Suprapubic skin (tissue), 4 donors: ENCODE measurements around the gene C1QTNF4. TPM values are rescaled to one million over a fixed set of nuclear protein-coding genes. Genes with fewer than 3 reads are reported as not detected.

Experiments
- DNase-seq, 2 donors: peaks; one replicate each; pipeline ENCODE4 v3.0.0-alpha.2; 2019; ENCODE audit warnings: low spot score in 2 of 2
- H3K27ac ChIP-seq: fragments of 200-600 bp; sonication (generic); one replicate; pipeline ENCODE4 v1.5.1; 2019
- H3K27me3 ChIP-seq: fragments of 200-600 bp; sonication (generic); one replicate; pipeline ENCODE4 v1.5.1; 2019
- H3K36me3 ChIP-seq: fragments of 200-600 bp; sonication (generic); one replicate; pipeline ENCODE4 v1.5.1; 2019
- H3K4me1 ChIP-seq: fragments of 200-600 bp; sonication (generic); one replicate; pipeline ENCODE4 v1.5.1; 2019
- H3K4me3 ChIP-seq: fragments of 200-600 bp; sonication (generic); one replicate; pipeline ENCODE4 v1.5.1; 2019; ENCODE audit warnings: mild to moderate bottlenecking
- H3K9me3 ChIP-seq: fragments of 200-600 bp; sonication (generic); one replicate; pipeline ENCODE4 v1.5.1; 2019
- EP300 ChIP-seq: sonication (generic); formaldehyde crosslinking; IDR thresholded peaks from one replicate; pipeline ENCODE4 v1.6.1; 2017; ENCODE audit warnings: antibody characterized with exemption
- POLR2A ChIP-seq, 2 donors: fragments of 450-650 bp; IDR thresholded peaks; one replicate each; pipeline ENCODE4 v1.6.1; 2017; ENCODE audit warnings: antibody characterized with exemption in 2 of 2, mild to moderate bottlenecking in 2 of 2, moderate library complexity in 2 of 2
- POLR2AphosphoS5 ChIP-seq, 3 donors: sonication (generic); formaldehyde crosslinking; IDR thresholded peaks; one replicate each; pipeline ENCODE4 v1.6.1; 2017; ENCODE audit warnings: antibody characterized with exemption in 3 of 3
- WGBS: methylation state at CpG from one replicate; pipeline ENCODE4 v1.1.5; 2018; 5-methylcytosine and 5-hydroxymethylcytosine counted together
- total RNA-seq, 4 donors: library from RNA; depleted of rRNA; stranded (reverse); fragments of >200 nt; gene quantifications; one replicate each; pipeline ENCODE4 v1.1.0, GENCODE V29; 2016
- TF ChIP-seq, protein P1 (sequence below), 2 donors: fragments of 200-600 bp in 1 of 2; fragments of 450-650 bp in 1 of 2; sonication (generic) in 1 of 2; IDR thresholded peaks; one replicate each; pipeline ENCODE4 v1.5.1; 2016 to 2019; ENCODE audit warnings: antibody characterized with exemption in 2 of 2, mild to moderate bottlenecking in 1 of 2, moderate library complexity in 1 of 2

Gene C1QTNF4
- total RNA-seq, 4 donors from 2014 or later = 0.76 to 1.9 (median 1.4) TPM

DNA sequence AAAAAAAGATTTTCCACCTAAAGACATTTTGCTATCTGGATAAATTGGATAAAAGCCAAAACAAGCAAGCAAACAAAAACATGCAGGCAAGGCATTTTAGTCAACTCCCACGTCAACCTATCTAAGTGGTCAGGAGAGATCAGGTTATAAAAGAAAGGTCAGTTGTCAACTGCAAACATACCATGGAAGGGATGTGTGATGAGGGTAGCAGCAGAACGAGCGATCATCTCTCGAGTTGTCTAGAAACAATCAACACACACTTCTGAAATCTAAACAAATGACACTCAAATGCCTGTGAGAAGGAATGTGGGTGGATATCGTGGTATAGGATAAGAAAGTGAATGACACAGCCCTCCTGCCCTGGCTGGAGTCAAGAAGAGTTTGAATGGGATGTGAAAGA is 37.3 kb upstream of the C1QTNF4 start:
- TF ChIP-seq, protein P1, sequence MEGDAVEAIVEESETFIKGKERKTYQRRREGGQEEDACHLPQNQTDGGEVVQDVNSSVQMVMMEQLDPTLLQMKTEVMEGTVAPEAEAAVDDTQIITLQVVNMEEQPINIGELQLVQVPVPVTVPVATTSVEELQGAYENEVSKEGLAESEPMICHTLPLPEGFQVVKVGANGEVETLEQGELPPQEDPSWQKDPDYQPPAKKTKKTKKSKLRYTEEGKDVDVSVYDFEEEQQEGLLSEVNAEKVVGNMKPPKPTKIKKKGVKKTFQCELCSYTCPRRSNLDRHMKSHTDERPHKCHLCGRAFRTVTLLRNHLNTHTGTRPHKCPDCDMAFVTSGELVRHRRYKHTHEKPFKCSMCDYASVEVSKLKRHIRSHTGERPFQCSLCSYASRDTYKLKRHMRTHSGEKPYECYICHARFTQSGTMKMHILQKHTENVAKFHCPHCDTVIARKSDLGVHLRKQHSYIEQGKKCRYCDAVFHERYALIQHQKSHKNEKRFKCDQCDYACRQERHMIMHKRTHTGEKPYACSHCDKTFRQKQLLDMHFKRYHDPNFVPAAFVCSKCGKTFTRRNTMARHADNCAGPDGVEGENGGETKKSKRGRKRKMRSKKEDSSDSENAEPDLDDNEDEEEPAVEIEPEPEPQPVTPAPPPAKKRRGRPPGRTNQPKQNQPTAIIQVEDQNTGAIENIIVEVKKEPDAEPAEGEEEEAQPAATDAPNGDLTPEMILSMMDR (IDR thresholded peaks at IDR 0.05) = no peak
- TF ChIP-seq EP300 = no peak
- TF ChIP-seq POLR2A (IDR thresholded peaks at IDR 0.05) = no peak
- TF ChIP-seq POLR2AphosphoS5 (IDR thresholded peaks at IDR 0.05) = no peak
- DNase-seq = no peak
- Histone ChIP-seq H3K4me3 (no peak overlapping the region), H3K27me3 (no peaks in the 10 kb centered on the region), H3K36me3 (peaks cover 95% of the 10 kb centered on the region), H3K9me3 (no peaks in the 10 kb centered on the region), H3K27ac (no peak overlapping the region), H3K4me1 (no peaks in the 10 kb centered on the region)
- WGBS = 84% methylated on average over 5 of the region's 5 CpGs

DNA sequence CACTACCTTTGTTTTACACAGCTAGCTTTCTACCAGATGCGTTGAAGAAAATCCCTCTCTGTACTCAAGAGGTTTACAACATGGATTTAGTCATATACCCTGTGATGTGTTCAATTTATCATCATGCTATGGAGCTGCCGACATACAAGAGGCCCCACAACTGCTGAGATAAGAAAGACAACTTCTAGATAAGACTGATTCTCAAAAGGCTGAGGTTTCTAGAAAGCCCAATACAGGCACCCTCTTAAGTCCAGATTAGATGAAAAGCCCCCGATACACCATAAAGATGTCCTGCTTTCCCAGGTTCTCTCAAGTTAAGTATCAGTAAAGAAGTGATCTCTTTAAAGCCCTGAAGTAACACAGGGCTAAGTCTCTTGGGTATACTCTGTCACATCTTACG is 33.8 kb upstream of the C1QTNF4 start:
- H3K27me3 ChIP-seq = no peaks in the 10 kb centered on the region
- DNase-seq = no peak
- H3K36me3 ChIP-seq = peaks cover 93% of the 10 kb centered on the region

DNA sequence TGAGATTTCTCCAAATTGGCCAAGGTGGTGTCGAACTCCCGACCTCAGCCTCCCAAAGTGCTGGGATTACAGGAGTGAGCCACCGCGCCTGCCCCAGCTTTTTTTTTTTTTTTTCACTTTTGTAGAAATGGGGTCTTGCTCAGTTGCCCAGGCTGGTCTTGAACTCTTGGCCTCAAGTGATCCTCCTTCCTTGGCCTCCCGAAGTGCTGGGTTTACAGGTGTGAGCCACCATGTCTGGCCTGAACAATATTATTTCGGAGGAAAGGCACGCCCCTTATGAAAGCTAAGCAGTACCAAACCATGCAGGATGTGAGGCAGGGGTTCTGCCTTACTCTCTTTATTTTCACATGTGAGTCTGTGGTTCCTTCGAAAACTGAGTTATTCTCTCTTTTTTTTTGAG is 32.0 kb upstream of the C1QTNF4 start:
- H3K4me1 ChIP-seq = no peaks in the 10 kb centered on the region
- no peak overlapping the region for H3K4me3 ChIP-seq
- peaks cover 95% of the 10 kb centered on the region for H3K36me3 ChIP-seq
- DNase-seq = no peak
- no peaks in the 10 kb centered on the region for H3K27me3 ChIP-seq
- TF ChIP-seq, protein P1 (IDR thresholded peaks at IDR 0.05) = no peak
- TF ChIP-seq POLR2AphosphoS5 (IDR thresholded peaks at IDR 0.05) = no peak
- no peak for TF ChIP-seq POLR2A (IDR thresholded peaks at IDR 0.05)
- TF ChIP-seq EP300 = no peak
- 97% methylated on average over 8 of the region's 8 CpGs for WGBS
- no peaks in the 10 kb centered on the region for H3K9me3 ChIP-seq
- no peak overlapping the region for H3K27ac ChIP-seq

More for the DNA sequence above, 33.8 kb upstream of the C1QTNF4 start:
- Histone ChIP-seq H3K4me1 (no peaks in the 10 kb centered on the region), H3K9me3 (no peaks in the 10 kb centered on the region), H3K27ac (no peak overlapping the region), H3K4me3 (no peak overlapping the region)
- WGBS = 82% methylated on average over 4 of the region's 4 CpGs
- no peak for TF ChIP-seq POLR2AphosphoS5 (IDR thresholded peaks at IDR 0.05)
- TF ChIP-seq, protein P1 (IDR thresholded peaks at IDR 0.05) = no peak
- no peak for TF ChIP-seq EP300
- no peak for TF ChIP-seq POLR2A (IDR thresholded peaks at IDR 0.05)

DNA sequence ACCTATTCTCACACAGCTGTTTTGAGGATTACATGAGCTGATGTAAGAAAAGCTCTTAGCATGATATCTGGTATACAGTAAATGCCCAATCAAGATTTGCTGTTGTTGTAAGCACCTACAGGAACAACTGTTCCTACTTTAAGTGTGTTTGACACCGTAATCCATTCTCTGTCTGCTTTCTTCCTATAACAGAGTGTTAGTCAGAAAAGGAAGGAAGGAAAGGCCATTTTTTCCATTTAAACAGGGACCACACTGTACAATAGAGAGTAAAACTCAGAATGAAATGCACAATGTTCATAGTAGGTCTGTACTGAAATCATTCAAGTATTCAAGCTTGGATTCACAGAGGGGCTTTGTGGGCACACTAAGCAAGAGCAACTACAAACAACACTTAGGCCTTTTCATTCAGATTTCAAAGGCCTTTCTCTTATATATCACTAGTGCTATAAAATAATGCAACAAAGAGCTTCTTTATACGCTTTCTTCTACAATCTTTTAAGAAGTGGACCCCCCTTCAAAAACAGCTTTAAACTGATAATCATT is 26.7 kb upstream of the C1QTNF4 start:
- DNase-seq = no peak
- H3K9me3 ChIP-seq = no peaks in the 10 kb centered on the region
- no peak overlapping the region for H3K4me3 ChIP-seq
- H3K36me3 ChIP-seq = peaks cover 67% of the 10 kb centered on the region
- WGBS = 84% methylated on average over 2 of the region's 2 CpGs
- H3K27ac ChIP-seq = no peak overlapping the region
- H3K4me1 ChIP-seq = peaks cover 9% of the 10 kb centered on the region
- no peaks in the 10 kb centered on the region for H3K27me3 ChIP-seq
- no peak for TF ChIP-seq EP300
- no peak for TF ChIP-seq POLR2AphosphoS5 (IDR thresholded peaks at IDR 0.05)
- TF ChIP-seq, protein P1 (IDR thresholded peaks at IDR 0.05) = no peak
- no peak for TF ChIP-seq POLR2A (IDR thresholded peaks at IDR 0.05)

DNA sequence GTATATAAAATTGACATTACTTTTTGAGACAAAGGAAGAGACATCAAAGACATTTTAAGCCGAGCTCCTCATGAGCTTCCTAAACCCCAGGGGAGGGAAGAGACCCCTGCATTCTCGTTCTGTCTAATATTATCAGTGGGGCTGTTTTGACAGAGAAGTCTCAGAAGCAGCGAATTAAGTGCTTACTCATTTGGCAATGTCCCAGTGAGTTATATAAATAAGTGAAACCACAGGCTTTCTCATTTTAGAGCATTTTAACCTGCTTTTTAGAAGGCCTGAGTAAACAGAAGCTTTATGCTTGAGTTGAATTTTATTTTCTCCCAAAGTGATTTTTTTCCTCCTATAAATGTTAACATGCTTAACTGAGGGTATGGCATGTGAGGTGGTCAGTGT is 23.2 kb upstream of the C1QTNF4 start:
- Histone ChIP-seq H3K4me3 (no peak overlapping the region), H3K36me3 (peaks cover 38% of the 10 kb centered on the region), H3K27me3 (no peaks in the 10 kb centered on the region), H3K27ac (no peak overlapping the region), H3K4me1 (peaks cover 9% of the 10 kb centered on the region), H3K9me3 (no peaks in the 10 kb centered on the region)
- no peak for DNase-seq
- WGBS = 36% methylated on average over 3 of the region's 3 CpGs
- TF ChIP-seq EP300 (no peak), POLR2AphosphoS5 (IDR thresholded peaks at IDR 0.05) (no peak), POLR2A (IDR thresholded peaks at IDR 0.05) (no peak)
- TF ChIP-seq, protein P1 (IDR thresholded peaks at IDR 0.05) = no peak
